Thoracic aorta (tissue), 2 donors: ENCODE results near the gene DBF4B. TPM values are rescaled to one million over a fixed set of nuclear protein-coding genes. Genes with fewer than 3 reads are reported as not detected.

Experiments used
- ATAC-seq: fragments of 150-250 bp; one replicate; pipeline ENCODE4 v1.8.0; 2017; ENCODE audit warnings: low read depth; ENCODE audit not compliant: insufficient number of reproducible peaks, low FRiP score
- DNase-seq: peaks from one replicate; pipeline ENCODE4 v3.0.0-alpha.2; 2020; ENCODE audit warnings: low spot score
- H3K27ac ChIP-seq, 2 donors: fragments of 200-600 bp; sonication (generic); 1 replicate in 1 of 2; 2 replicates in 1 of 2; pipeline ENCODE4 v1.5.1; 2016; ENCODE audit warnings: mild to moderate bottlenecking in 2 of 2, moderate library complexity in 2 of 2
- H3K27me3 ChIP-seq: fragments of 200-600 bp; sonication (generic); replicated peaks from 2 replicates; pipeline ENCODE4 v1.6.0; 2016; ENCODE audit warnings: mild to moderate bottlenecking; ENCODE audit not compliant: insufficient read depth
- H3K36me3 ChIP-seq: fragments of 200-600 bp; sonication (generic); one replicate; pipeline ENCODE4 v1.5.1; 2016
- H3K4me1 ChIP-seq, 2 donors: fragments of 200-600 bp; sonication (generic); 1 replicate in 1 of 2; 2 replicates in 1 of 2; pipeline versions ENCODE4 v1.5.1 to v1.6.0; 2016; ENCODE audit warnings: low read depth in 2 of 2, mild to moderate bottlenecking in 1 of 2; ENCODE audit not compliant: control insufficient read depth in 1 of 2
- H3K4me3 ChIP-seq: fragments of 200-600 bp; sonication (generic); 2 replicates; pipeline ENCODE4 v1.5.1; 2016; ENCODE audit warnings: mild to moderate bottlenecking
- H3K9me3 ChIP-seq: fragments of 200-600 bp; sonication (generic); 2 replicates; pipeline ENCODE4 v1.5.1; 2016
- CTCF ChIP-seq: fragments of 200-600 bp; sonication (generic); IDR thresholded peaks from one replicate; pipeline ENCODE4 v1.5.1; 2019; ENCODE audit warnings: antibody characterized with exemption
- total RNA-seq, 2 donors: library from RNA; depleted of rRNA; stranded (reverse); fragments of >200 nt; gene quantifications; one replicate each; pipeline versions ENCODE4 v1.1.0 to v1.2.3, GENCODE V29; 2016

The DBF4B gene
- 1 to 10 TPM; 5.7 to 7.8 TPM for total RNA-seq

DNA sequence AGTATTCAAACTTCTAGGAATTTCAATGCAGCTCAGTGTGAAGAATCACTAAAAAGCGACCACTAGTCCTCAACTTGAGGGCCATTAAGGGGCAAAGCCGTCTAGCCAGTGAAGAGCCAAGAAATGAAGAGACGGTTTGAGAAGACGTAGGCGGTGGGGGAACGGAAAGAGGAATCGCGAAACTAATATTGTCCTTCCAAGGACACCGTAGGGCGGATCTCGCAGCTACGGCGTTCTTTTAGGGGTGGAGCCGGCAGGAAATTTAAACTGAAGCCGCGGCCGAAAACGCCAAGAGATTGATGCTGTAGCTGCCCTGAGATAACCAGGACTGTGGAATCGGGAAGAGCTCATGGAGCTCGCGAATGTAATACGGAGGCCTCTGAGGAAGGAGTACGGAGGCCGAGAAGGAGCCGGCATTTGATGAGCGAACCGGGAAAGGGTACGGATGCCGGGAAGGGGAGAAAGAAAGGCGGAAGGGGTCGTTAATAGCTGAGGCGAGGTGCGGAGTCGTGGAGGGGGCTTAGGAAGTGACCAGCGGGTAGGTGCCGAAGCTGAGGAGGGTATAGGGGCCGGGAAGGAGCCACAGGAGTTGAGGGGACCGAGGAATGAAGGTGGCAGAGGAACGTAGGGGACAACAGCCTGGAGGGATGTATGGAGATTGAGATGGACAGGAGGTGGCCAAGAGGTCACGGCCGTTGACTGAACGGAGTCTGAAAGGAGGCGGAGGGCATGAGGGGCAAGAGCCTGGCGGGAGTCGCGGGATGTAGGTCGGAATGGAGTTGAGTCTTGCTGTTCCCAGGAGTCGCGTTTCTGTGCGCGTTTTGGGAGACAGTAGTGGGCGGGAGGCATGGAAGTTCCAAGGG, at the start of gene DBF4B:
TSS of gene DBF4B (plus strand) at position 265 of the 863 bp plus-strand sequence. CDS start at position 421, 156 bp downstream.
- Histone ChIP-seq H3K27ac (peak within 1 kb of the TSS; percentile 48 to 67), H3K27me3 (no peaks in the 10 kb centered on the region), H3K9me3 (no peaks in the 10 kb centered on the region), H3K4me1 (peaks cover 4 to 11% of the 10 kb centered on the region in 2 donors), H3K4me3 (peak within 1 kb of the TSS; percentile 88), H3K36me3 (no peaks in the 10 kb centered on the region)
- DNase-seq (peak; percentile 22), ATAC-seq (peak; percentile 64)
- TF ChIP-seq CTCF: no peak

DNA sequence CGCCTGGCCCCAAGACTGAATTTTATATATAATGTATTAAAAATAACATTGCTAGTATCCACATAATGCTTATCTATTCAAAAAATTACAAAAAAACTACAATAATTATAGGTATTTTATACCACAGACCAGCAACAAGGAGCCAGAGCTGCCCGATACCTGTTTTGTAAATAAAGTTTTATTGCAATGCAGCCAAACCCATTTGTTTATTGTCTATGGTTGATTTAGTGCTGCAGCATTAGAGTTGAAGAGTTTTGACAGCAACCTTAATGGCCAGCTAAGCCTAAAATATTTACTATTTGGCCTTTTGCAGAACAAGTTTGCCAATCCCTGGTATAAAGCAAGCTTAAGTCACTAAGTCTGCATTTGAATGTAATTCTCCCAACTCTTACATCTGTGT, 46.6 kb upstream of the DBF4B start:
- no peak for TF ChIP-seq CTCF
- H3K36me3 ChIP-seq: no peaks in the 10 kb centered on the region
- no peak for DNase-seq
- no peaks in the 10 kb centered on the region for H3K9me3 ChIP-seq
- no peak for ATAC-seq
- no peaks in the 10 kb centered on the region for H3K4me1 ChIP-seq
- H3K27ac ChIP-seq: no peak overlapping the region
- no peak overlapping the region for H3K4me3 ChIP-seq
- H3K27me3 ChIP-seq: no peaks in the 10 kb centered on the region

DNA sequence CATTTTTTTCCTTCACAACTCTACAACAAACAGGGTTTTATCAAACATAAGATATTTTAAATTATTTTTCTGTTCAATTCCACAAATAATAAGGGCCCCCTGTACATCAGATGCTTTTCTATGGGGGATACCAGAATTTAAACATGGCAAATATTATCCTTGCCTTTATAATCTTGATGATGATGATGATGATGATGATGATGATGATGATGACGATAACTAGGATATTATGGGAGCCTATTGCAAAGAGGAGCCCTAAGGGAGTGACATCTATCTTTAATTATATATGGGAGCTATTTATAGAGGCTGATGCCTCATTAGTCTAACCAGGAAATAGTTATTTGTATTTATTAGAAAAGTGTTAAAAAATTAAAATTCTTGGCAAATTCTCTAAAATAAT, 45.4 kb upstream of the DBF4B start:
- no peak for DNase-seq
- ATAC-seq: no peak
- Histone ChIP-seq H3K4me3 (no peak overlapping the region), H3K36me3 (no peaks in the 10 kb centered on the region), H3K9me3 (no peaks in the 10 kb centered on the region), H3K27ac (no peak overlapping the region), H3K4me1 (no peaks in the 10 kb centered on the region), H3K27me3 (no peaks in the 10 kb centered on the region)
- no peak for TF ChIP-seq CTCF

DNA sequence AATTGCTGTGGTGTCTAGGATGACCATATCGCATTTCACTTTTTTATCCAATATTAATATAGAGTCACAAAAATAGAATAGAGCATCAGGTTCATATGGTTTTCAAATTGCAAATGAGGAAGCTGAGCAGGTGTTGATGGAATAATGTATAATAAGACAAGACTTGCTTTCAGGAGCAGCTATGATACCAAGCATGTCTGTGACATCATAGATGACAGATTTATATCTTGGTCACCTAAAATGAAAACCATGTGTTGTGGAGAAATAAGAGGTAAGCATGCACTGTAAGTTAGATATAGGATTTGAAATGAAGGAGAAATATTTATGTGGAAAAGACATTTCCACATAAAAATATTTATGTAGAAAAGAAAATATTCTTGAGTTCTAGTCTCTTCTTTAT, 43.6 kb upstream of the DBF4B start:
- no peak for TF ChIP-seq CTCF

GRCh38 chr17:44666006-44666405, 42.5 kb upstream of the DBF4B start:
- DNase-seq (no peak), ATAC-seq (no peak)
- H3K36me3 ChIP-seq: no peaks in the 10 kb centered on the region
- no peak overlapping the region for H3K27ac ChIP-seq
- H3K4me3 ChIP-seq: no peak overlapping the region
- H3K9me3 ChIP-seq: no peaks in the 10 kb centered on the region
- no peaks in the 10 kb centered on the region for H3K27me3 ChIP-seq
- no peak for TF ChIP-seq CTCF
- H3K4me1 ChIP-seq: no peaks in the 10 kb centered on the region

More for the DNA sequence above, 43.6 kb upstream of the DBF4B start:
- Histone ChIP-seq H3K4me1 (no peaks in the 10 kb centered on the region), H3K9me3 (no peaks in the 10 kb centered on the region), H3K27me3 (no peaks in the 10 kb centered on the region), H3K27ac (no peak overlapping the region), H3K4me3 (no peak overlapping the region), H3K36me3 (no peaks in the 10 kb centered on the region)
- DNase-seq: no peak
- no peak for ATAC-seq
